NCI-H2196 treated with DMSO at 0.1 percent for 48 hours (cell line): ENCODE results near the gene ATP9A.
"Not testable (repeated sequence)": the region's sequence is repeated elsewhere in the genome, so short reads cannot be mapped to it uniquely, and the experiment has no call there.

Experiments
- DNase-seq: peaks from one replicate; lab custom pipeline; 2025; ENCODE audit not compliant: unreplicated experiment; lab: John Stamatoyannopoulos, UW

The ATP9A gene

DNA sequence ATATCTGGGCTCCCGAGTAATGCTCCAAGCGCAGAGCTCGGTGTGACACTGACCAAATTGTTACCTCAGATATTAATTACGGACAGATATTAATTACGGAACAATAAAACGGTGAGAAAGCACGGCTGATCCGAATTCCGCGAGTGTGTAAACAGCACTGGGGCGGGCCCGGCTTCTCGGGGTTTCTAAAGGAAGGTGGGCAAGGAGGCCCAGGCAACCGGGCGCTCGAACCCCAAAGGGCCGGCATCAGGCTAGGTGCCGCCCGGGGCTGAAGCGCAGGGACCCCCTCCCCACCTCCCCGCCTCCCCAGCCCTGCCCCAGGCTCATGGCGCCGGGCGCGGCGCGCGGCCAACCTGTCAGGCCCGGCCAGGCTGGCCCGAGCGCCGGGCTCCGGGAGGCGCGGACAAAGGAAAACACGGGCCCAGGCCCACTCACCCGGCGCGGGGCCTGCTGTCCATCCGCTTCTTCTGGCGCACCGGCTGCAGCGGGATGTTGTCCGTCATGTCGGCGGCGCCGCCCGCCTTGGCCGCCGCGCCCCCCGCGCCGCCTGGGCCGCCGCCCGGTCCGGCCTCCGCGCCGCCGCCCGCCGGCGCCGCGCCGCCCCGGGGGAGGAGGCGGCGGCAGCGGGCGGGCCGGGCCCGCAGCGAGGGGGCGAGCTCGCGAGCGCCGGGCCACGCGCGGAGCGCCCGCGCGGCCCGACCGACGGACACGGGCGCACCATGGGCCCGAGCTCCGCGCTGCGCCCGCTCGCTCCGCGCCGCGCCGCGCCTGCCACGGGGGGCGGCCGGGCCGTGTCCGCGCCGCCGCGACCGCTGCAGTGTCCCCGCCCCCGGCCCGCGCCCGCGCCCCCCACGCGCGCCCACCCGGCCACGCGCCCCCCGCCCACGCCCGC lies at the start of gene ATP9A:
TSS of gene ATP9A (minus strand) at position 524 of the 892 bp plus-strand sequence. CDS start at position 503, 21 bp downstream.
- DNase-seq, result no peak

DNA sequence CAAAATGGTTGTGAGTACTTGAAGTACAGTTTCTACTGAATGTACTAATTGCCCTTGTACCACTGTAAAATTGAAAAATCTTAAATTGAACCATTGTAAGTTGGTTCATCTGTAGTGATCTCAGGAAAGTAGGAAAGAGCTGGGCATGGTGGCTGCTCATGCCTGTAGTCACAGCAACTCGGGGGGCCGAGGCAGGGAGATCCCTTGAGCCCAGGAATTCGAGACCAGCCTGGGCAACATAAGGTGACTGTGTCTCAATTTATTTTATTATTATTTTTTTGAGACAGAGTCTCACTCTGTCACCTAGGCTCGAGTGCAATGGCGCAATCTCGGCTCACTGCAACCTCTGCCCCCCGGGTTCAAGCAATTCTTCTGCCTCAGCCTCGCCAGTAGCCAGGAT lies 48.7 kb upstream of the ATP9A start:
- DNase-seq, result not testable (repeated sequence)

GRCh38 chr20:51815383-51816076 lies 47.3 kb upstream of the ATP9A start:
- DNase-seq, result no peak

- no peak for DNase-seq
Measured at GRCh38 chr20:51812861-51813260, 44.7 kb upstream of the ATP9A start.

DNA sequence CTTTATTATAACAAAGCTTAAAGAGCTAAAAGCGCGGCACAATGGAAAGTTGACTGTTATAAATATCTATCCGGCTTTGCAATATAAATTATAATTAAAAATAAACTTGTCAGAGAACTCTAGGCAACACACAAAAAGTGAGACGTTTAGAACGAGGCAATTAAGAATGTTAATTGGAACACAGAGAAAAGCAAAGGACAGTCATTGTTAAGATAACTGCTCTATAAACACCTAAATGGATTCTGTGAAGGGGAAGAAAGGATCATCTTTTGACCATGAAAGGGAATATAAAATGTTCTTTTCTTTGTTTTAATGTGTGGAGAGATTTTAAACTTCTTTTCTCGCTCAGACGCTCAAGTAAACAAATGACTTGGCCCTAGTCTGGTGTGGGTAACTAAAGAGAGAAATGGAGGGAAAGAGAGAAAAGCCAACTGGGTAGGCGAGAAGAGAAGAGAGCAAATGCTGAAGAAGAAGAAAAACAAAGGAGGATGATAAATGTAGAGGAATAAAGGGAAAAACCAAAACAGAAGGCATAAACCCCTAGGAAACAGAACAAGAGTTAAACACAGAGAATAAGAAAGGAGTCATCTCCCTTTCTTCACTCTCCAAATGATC lies 43.4 kb upstream of the ATP9A start:
- no peak for DNase-seq

GRCh38 chr20:51811042-51811355 lies 42.8 kb upstream of the ATP9A start:
- no peak for DNase-seq

GRCh38 chr20:51810155-51811041 lies 42.2 kb upstream of the ATP9A start:
- DNase-seq, result no peak

- DNase-seq, result no peak
Measured at GRCh38 chr20:51807720-51808250, 39.6 kb upstream of the ATP9A start.

DNA sequence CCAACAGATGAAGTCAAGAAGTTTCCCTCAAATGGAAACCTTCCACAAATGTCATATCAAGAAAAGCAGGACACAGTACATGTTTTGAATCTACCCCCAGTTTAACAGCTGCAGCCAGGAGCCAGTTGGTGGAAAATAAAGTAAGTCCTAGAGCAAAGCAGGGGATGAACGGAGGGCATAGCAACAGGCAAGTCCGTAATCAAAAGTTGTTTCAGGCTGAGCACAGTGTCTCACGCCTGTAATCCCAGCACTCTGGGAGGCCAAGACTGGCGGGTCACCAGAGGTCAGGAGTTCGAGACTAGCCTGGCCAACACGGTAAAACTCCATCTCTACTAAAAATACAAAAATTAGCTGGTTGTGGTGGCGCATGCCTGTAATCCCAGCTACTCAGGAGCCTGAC lies 36.6 kb upstream of the ATP9A start:
- no peak for DNase-seq

GRCh38 chr20:51803148-51803854 lies 35.1 kb upstream of the ATP9A start:
- no peak for DNase-seq

GRCh38 chr20:51802170-51802751 lies 34.1 kb upstream of the ATP9A start, which contains the start of gene SALL4:
TSS of gene SALL4 (minus strand) at chr20:51802521. CDS start at chr20:51802408, 113 bp downstream.
- DNase-seq, result no peak

DNA sequence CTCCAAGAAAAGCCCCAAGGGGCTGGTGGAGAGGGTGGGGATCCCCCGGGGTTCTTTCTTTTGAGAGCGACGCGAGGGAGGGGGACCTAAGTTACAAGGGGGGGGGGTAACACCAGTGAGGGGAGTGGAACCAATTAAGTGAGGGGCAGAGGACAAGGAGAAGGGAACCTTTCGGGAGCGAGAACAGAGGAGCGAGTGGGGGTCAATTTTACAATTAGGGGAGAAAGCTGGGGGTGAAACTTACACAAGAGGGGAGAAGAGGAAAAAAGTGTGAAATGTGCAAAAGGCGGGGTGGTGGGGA lies 33.6 kb upstream of the ATP9A start:
- DNase-seq, result no peak

- no peak for DNase-seq
Measured at GRCh38 chr20:51801122-51801822, 33.1 kb upstream of the ATP9A start.

DNA sequence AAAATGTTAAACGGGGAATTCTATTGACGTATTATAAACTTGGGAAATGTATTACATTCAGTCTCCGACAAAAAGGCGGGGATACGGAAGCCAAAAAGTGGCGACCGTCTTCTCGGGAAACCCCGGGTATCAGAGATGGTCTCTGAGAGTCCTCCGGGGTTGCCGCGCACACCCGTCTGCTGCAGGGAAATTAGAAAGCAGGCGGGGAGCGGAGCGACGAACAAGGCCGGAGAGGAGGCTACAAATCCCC lies 32.6 kb upstream of the ATP9A start:
- DNase-seq, result no peak

DNA sequence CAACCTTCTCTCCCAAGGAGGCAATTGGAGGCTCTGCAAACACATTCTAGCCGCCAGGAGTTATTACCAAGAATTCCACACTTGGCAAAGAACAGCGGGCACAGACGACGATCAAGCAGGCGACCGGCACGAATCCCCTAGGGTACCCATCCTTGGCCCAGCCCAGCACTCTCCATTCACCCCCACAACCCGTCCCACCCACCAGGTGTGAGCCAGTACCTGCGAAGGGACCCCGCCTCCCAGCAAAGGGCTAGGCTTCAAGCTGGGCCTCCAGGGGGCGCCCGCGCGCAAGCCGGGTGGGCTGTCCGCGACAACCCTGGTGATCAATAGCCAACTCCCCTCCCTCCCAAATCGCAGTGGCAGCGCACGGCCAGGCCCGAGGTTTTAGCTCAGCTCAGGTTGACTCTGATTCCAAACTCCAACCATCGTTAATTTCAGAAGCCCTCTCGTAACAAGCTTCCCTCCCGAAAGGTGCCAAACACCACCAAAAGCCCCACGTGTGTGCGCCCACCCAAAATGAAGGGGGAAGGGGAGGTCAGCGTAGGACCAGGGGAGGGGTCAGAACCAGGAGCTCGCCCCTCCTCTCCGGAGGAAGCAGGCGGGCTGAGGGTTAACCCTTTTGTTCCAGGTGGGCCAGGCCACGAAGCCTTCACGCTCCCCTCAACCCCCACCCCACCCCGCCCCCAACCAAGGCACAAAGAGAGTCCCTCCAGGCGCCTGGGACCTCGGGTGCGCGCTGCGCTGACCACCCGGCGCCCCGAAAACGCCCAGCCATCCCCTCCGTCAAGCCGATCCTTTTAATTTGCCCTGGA lies 32.1 kb upstream of the ATP9A start:
- no peak for DNase-seq

DNA sequence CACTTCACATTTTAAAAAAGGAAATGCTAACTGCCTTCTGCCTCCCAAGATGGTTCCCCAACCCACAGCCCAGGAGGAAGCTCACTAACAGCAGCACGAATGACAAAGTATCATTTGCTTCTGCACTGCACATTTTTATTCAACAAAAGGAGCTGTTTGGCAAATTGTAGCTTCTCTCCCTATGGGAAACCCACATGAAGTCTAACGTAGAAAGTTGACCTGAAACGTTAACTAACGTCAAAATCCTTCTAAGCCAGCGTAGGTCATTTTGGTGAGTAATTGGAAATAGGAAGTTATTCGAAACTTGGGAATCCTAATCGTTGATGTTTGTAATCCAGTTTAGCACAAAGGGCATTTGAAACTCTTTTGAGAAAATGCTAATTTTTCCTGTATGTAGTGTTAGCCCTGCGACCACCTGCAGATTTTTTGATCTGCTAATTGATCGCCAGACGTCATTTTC lies 31.2 kb upstream of the ATP9A start:
- no peak for DNase-seq

DNA sequence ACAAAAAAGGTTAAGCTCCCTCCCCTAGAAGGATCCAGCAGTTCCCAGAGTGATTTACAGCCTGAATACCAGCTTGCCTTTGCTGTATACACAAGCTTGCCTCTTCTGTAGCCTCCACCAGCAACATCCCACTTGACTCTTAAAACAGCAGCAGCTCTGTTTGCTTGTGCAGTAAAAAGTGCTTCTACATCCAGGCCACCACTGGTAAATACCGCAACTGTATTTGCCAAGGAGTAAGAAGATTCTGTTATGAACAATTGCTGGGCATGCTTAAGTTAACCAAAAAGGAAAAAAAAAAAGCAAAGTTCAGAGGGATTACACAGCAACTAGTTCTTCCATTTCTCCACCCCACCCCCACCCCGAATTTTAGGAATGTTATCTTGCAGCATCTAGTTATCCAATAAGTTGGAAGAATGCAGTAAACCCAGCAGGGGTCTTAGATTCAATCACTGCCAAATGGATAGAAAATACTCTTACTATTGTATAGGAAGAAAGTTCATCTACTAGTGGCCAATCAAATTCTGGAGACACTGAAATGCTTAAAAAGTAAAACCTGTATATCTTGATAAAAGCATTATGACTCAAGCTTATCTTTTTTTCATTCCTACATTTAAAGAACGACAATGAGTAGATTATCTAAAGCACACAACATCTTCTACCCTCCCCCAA lies 29.3 kb upstream of the ATP9A start:
- no peak for DNase-seq

- no peak for DNase-seq
Measured at GRCh38 chr20:51796340-51796739, 28.1 kb upstream of the ATP9A start.
